Effector CD4-positive, alpha-beta T cell (primary cell): Measurements from ENCODE around the gene YEATS4.

Source experiments
- DNase-seq: peaks from one replicate; pipeline ENCODE4 v3.0.0-alpha.2; 2020

The YEATS4 gene

DNA sequence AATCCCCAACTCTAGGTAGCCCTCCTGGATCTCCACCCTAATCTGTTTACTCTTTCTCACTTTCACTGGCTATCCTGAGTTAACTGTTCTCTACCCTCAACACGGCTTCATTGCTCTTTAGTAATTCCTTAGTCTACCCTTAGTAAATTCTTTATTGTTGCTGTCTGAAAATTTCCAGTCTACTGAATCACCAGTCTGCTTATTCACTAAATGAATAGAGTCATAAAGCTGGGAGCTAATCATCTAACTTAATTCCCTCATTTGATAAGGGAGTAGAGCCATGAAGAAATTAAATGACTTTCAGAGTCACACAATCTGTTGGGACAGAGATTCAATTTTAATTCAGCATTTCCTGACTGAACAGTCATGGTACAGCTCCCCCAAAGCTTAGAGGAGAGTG is 36.5 kb downstream of the YEATS4 start:
- DNase-seq: no peak

DNA sequence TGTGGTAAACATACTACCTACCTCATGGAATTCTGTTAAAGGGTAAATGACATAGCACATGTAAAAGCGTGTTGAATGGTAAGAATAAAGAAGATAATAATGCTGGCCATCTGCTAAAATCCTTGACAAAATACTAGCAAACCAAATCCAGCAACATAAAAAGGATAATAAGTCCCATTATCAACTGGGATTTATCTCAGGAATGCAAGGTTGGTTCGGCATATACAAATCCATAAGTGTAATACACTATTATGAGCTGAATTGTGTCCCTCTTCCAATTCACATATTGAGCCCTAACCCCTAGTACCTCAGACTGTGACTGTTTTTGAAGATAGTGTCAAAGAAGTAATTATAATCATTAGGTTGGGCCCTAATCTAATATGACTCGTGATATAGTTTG is 37.4 kb downstream of the YEATS4 start:
- DNase-seq: no peak

DNA sequence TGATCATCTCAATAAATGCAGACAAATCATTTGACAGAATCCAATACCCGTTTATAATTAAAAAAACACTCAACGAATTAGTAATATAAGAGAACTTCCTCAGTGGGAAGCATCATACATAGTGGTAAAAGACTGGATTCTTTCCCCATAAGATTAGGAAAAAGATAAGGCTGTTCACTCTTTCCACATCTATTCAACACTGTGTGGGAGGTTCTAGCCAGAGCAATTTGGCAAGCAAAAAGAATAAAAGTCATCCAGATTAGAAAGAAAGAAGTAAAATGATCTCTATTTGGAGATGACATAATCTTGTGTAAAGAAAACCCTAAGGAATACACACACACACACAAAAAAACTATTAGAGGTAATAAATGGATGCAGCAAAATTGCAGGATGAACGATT is 38.4 kb downstream of the YEATS4 start:
- DNase-seq: no peak

DNA sequence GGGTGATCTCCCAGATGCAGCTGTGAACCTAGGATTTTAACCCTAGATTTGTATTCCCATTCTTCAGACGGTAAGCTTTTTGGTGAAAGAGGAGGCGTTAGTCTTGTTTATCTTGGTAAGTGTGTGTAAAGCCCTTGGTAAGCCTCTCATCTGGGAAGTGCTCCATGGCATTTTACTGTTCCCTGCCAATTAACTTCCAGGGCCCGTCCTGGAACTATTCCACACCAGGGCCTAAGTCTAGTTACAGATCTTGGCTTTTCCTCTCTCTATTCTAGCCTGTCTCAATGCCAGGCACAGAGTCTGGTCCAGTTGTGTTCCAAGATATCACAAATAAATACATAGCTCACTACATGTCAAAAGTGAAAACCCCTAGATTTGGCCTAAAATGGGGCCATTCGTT is 42.4 kb downstream of the YEATS4 start:
- no peak for DNase-seq

DNA sequence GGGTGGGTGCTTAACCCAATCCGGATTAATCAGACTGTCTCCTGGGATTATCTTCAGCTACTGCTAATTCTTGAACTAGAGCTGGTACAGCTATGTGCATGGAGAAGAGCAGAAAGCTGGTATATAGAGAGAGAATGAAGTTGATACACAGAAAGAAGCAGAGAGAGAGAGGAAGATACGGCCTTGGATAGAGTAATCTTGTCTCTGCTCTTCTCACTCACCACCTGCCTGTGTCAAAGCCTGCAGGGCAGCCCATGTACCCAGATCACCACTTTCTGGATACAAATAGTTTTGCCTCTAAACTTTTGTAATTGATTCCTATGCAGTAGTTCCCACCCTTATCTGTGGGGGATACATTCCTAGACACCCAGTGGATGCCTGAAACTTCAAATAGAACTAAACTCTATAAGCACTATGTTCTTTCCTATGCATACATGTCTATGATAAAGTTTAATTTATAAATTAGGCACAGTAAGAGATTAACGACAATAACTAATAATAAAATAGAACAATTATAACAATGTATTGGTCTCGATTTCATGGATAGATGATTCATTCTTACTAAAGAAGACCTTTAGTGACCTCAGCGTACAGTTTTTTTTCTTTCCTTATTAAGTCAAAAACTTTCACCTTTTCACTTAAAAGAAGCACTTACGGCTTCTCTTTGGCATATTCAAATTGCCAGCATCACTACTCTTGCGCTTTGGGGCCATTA is 45.5 kb downstream of the YEATS4 start:
- no peak for DNase-seq

DNA sequence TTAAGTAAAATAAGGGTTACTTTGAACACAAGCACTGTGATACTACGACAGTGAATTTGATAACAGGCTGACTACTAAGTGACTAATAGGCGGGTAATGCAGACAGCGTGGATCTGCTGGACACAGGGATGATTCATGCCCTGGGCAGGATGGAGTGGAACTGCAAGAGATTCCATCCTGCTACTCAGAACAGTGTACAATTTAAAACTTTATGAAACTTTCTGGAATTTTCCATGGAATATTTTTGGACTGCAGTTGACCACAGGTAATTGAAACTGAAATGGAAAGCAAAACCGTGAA is 46.0 kb downstream of the YEATS4 start:
- no peak for DNase-seq

DNA sequence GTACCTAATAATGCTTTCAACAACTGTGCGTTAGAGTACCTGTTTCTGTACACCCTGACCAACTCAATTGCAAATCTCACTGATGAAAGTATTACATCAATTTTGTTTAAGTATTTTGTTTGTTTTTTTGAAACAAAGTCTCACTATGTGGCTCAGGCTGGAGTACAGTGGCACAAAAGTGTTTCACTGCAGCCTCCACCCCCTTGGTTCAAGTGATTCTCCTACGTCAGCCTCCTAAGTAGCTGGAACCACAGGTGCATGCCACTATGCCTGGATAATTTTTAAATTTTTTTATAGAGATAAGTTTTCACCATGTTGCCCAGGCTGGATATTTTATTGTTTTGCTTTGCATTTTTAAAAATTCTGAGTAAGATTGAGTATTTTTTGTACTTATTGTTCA is 46.7 kb downstream of the YEATS4 start:
- no peak for DNase-seq

DNA sequence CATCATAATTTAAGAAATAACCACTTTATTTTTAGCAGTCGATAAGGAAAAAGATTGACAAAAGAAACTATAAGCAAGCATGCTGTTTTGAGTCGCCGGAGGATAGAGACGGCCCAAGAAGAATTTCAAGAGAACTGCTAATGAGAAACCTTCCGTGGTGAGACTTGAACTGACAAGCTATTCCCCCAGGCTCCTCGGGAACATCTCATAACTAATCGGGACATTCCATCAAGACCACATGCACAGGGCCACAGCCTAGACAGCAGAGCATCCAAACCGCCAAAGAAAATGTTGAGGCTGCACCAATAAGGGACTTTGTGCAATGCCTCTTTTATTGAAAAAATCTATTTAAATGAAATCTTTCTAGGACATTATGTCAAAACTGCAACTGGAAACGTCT is 51.0 kb downstream of the YEATS4 start:
- DNase-seq: no peak

DNA sequence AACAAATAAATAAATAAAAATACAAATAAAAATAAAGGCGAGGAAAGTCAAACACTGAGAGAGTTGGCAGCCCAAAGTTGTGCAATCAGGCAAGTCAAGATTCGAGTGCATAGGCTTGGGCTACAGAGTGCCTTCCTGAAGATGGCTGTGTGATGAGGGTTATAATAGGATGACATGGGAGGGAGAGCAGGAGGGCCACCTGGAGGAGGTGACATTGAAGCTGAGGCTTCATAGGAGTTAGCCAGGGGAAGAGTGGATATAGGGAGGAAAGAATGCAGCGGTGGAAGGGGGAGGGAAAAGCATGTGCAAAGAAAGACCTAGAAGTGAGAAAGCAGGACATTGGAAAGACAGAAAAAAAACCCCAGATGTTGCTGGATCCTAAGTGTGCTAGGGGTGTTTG is 53.1 kb downstream of the YEATS4 start:
- DNase-seq: no peak

DNA sequence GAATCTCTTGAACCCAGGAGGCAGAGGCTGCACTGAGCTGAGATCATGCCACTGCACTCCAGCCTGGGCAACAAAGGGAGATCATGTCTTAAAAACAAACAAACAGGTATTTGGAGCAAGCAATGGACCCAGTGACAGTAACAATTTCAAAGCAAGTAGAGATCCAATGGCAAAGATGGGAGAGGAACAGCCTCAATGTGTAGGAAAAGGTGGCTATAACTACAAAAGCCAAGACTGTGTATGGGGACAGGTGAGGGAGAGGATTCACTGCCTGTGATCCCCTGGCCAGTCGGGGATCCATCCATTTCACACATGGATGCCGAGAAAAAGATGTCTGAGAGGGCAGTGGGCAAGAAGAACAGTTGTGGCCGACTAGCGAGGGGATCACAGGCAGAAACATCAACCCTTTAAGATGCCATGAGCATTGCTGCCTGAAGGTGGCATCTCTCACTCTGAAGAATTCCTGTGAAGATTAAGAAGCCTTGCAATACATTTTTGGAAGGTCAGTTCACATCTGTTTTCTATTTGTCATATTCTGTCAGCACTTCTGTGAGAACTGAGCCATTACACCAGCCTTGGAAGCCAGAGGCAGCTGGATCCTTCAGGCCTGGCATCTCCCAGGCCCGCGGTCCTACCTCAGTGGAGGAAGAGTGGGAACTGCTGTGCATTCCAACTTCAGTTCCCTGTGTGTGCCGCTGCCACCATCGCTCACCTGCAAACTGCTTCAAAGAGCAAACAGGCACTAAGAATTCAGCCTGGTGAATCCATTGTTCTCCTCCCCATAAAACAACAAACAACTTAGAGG is 56.1 kb downstream of the YEATS4 start:
- no peak for DNase-seq

DNA sequence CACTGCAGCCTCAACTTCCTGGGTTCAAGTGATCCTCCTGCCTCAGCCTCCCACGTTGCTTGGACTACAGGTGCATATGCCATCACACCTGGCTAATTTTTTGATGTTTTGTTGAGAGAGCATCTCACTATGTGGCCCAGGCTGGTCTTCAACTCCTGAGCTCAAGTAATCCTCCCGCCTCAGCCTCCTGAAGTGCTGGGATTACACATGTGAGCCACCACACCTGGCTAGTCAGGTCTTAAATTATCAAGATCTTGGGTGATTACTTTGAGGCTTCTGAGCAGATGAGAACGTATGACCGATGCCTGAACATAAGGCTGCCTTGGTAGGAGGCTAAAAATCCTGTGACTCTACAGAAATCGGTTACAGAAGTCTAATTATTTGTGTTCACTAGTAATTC is 57.7 kb downstream of the YEATS4 start:
- DNase-seq: no peak

DNA sequence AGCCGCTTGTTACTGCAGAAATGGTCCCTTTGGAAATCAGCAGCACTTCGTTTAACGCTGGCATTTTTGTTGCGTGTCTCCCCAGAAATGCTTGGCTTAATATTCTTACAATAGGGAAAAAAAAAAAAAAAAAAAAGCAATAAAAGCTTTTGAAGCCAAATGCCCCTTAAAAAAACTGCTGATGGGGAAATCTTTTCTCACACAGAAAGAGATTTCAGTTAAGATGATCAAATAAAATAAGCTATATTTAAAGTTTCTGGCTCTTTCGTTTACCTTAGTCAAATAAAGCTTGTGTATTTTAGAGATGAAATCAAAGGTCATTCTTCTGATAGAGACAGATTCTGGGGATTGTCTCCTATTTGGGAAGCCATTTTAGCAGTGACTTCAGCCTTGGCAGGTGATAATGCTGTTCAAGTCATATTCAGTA is 58.2 kb downstream of the YEATS4 start:
- no peak for DNase-seq

DNA sequence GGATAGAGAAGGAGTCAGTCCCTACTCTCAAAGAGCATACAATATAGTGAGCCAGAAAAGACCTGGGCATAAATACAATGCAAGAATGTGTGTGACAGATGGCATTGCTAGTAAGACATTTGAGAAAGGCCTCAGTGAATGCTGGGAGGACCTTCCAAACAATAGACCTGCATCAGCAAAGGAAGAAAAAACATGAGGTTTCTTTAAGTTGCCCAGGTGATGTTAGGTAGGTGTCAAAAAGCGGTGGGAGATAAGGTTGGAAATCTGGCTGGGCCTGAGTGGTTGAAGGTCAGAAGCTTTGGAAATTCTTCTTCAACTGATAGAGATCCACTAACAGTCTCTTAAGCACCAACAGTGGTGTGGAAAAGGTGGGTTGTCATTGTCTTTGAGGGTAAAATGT is 60.2 kb downstream of the YEATS4 start:
- DNase-seq: no peak

DNA sequence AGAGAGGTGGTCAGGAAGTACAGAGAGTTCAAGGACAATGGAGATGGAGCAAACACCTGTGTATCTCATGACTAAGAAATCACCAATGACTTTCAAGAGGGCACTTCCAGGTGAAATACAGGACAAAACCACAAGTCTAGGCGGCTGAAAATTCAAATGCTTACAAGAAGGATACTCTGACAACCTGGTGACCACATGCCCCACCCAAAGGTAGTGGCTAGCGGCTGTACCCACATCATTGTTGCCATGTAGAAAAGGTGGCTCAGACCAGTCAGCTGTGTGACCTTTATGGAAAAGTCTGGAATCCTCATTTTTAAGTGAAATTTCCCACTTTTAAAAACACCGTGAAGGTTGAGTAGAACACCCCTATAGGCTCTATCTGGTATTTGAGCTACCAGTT is 62.0 kb downstream of the YEATS4 start:
- no peak for DNase-seq

DNA sequence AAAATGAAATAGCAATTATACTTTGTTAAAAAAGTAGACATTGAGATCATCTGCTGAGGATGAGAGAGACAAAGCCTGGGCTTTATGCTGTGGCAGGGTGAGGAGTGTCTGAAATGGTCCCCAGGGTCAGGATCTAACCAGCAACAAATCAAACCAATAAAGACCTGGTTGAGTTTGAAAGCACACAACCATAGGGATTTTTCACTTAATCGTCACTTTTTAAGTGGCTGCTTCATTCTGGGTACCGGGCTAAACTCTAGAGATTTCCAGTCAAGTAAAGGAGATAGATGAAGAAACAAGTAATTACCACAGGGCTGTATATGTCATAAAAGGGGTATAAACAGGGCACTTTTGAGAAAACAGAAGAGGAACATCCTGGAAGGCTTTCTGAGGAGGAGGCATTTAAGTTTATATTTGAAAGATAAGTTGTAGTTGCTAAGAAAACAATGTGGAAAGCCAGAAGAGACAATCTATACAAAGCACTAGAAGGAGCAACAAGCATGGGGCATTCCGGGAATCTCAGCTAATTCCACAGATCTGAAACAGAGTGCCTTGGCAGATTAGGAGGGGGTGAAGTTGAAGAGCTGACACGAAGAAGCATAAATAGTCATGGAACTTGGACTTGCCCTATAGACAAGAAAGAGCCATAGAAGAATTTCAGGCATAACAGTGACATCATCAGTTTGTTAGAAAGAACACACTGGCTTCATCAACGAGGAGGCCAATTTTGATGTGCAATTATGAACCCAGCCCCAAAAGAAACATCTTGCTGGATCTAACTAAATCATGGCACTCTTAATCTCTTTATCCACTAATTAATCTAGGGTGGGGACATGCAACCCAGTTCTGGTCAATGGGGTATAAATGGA is 63.7 kb downstream of the YEATS4 start:
- DNase-seq: no peak

DNA sequence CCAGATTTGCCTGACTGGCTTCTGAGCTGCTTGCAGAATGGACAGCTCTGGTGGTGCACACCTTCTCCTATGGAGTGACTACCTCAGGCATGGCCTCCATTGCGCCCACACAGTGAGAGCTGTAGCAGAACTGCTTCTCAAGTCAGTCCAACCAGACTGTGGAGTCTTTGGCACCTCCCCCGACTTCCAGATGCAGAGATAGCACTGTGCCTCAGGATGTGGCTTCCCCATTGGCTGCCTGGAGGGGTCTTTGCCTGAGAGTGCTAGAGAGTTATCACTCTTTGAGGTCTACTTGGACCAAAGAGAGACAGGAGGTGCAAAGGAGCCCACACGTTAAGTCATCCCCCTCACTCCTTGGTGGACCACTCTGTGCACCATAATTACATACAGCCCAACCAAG is 65.9 kb downstream of the YEATS4 start:
- no peak for DNase-seq

DNA sequence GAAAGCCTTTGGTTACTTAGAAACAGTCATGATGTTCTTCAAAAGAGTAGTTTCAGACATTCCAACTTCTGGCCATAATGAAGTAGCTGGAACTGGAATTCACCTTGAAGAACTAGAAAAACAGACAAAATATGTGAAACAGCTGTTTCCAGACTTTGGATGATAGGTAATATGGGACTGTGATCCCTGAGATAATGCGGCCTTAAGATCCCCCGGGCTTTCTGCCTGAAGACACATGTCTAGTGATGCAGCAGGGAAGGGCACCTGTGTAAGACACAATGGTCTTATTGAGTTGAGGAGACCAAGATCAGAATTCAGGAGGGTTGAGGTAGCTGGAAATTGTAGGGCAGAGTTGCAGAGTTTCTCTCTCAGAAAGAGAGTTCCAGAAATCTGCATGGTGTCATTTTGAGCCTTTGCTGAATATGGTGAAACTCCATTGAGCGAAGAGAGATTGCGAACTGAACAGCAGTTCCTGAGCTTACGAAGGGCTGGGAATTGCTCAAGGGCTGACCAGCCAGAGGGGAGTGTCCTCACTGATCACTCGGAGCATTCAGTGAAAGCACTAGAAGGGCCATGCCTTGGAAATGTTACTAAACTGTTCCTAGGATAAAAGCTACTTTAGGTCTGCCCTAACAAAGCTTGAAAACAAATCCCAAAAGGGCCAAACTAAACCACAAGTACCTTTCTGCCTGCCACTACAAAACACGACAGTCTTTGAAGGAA is 69.0 kb downstream of the YEATS4 start:
- DNase-seq: no peak

DNA sequence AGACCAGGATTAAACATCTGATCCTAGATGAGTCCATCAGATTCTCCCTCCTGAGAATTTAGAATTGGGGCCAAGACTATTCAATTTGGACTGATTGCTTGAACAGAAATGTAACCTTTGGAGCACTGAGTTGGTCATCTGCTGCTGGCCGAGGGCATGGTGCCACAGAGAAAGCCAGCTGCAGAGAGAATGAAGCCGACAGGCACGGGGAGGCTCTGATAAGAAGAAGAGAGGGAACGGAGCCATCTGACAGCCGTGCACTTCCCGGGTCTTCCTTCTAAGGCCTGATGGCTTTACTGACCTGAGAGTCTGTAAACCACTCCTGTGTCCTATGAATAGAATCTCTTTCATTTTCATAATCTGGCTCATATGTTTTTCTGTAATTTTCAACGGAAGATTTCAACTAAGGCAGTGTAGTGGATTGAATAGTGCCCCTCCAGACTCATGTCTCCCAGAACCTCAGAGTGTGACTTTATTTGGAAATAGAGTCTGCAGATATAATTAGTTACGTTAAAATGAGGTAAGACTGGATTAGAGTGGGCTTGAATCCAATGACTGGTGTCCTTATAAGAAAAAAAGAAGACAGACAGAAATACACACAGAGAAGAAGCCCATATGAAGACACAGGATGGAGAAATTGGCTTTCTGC is 71.5 kb downstream of the YEATS4 start:
- no peak for DNase-seq

DNA sequence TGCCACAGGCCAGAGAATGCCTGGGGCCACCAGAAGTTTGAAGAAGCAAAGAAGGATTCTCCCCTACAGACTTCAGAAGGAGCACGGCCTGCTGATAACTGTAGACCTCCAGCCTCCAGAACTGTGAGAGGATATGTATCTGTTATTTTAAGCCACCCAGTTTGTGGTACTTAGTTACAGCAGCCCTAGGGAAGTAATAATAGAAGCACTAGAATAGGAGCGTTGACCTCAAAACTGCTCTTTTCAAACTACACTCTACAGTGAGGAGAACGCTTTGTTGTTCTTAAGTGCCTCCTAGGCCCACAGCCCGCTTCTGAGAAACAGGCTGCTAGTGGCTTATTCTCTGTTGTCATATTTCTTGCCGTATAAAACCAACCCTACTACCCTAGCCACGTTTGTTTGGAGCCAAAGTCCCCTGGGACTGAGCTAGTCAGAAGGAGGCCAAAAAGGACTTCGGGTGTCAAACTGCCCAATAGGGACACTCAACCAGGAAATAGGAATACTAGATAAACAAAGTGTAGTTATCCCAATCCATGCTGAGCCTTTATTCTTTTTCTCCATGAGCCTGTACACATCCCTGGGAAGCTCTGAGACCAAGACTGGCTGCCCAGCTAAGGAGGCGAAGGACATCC is 72.2 kb downstream of the YEATS4 start:
- no peak for DNase-seq

DNA sequence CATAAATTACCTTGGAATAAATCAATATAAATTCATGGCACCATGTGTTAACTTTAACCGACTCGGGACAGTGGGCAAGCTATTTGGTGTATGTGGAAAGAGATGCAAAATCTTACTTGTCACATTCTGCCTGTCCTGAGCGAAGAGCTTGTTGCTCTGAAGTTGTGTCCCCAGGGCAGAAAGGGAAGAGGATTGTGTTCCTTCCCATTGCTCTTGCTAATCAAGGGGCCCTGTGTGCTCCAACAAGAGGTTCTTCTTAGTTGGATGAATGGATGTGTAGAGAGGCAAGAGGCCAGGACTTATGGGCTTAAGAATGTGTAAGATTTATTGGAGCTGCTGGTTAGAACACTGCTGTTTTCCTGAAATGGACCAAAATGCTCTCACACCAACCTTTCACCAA is 74.1 kb downstream of the YEATS4 start:
- no peak for DNase-seq

DNA sequence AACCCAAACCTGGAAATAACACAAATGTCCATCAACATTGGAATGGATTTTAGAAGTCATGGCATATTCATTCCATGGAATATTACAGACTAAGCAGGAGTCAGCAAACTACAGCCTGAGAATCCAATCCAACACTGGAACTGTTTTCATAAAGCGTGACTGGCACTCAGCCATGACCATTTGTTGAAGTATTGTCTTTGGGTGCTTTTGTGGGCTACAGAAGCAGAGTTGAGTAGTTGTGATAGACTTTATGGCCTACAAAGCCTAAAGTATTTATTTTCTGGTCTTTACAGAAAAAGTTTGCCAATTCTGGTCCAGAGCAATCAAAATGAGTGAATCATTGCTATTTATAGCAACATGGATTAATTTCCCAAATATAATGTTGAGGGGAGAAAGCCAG is 76.1 kb downstream of the YEATS4 start:
- DNase-seq: no peak

DNA sequence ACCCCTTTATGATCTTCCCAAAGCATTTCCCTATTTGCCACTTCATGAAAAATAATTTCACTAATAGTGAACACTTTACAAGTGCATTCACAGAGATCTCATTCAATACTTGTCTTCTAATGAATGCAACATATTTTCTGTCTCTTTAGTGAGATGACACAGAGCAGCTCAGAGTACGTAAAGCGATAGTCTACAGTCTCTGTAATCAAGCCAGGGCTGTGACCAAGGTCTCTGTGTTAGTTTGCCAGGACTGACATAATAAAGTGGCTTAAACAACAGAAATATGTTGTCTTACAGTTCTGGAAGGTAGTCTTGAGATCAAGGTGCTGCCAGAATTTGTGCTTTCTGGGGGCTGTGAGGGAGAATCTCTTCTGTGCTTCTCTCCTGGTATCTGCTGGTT is 77.5 kb downstream of the YEATS4 start:
- DNase-seq: no peak
